GM12874 (cell line): Measurements from ENCODE around the gene C1orf105.

Experiments
- CTCF ChIP-seq: IDR thresholded peaks from 2 replicates; pipeline ENCODE4 v1.5.1; 2011; ENCODE audit warnings: low read depth, mild to moderate bottlenecking, control low read depth, low read length, moderate library complexity; ENCODE audit not compliant: insufficient read depth

The C1orf105 gene

GRCh38 chr1:172390683-172391551, 29.6 kb upstream of the C1orf105 start:
- no peak for TF ChIP-seq CTCF

GRCh38 chr1:172391976-172392375, 28.5 kb upstream of the C1orf105 start:
- TF ChIP-seq CTCF = no peak

- TF ChIP-seq CTCF = no peak
Measured at GRCh38 chr1:172393354-172393753, 27.1 kb upstream of the C1orf105 start.

- TF ChIP-seq CTCF = no peak
Measured at GRCh38 chr1:172394141-172394751, 26.2 kb upstream of the C1orf105 start.

- TF ChIP-seq CTCF = no peak
Measured at GRCh38 chr1:172394811-172395210, 25.7 kb upstream of the C1orf105 start.

- no peak for TF ChIP-seq CTCF
Measured at GRCh38 chr1:172395576-172395975, 24.9 kb upstream of the C1orf105 start.

GRCh38 chr1:172397221-172397620, 23.3 kb upstream of the C1orf105 start:
- TF ChIP-seq CTCF = no peak
